ENCODE results near the gene ARSI.

DNA sequence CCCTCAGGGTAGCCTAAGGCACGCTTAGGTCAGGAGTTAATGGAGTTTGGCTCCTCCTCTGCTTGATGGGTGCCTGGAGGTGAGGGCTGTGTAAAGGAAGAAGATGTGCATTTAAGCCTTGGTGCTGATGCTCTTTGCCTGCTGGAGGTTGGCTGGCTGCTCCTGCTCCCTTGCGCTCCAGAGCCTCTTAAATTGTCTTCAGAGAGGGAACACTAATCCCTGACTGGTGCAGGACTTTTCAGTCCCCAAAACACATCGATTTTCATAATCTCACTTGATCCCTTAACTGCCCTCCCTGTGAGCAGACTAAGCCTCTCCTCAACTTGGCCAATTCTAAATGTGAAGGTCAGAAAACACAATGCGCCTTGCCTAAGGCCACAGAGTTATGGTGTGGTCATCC lies 38.6 kb upstream of the ARSI start:
- TF ChIP-seq CTCF (IDR thresholded peaks at IDR 0.05) (no peak), POLR2A (IDR thresholded peaks at IDR 0.05) (no peak), POLR2AphosphoS5 (IDR thresholded peaks at IDR 0.05) (no peak)
